ENCODE measurements around the gene ZFHX2. TPM values are rescaled to one million over a fixed set of nuclear protein-coding genes. Genes with fewer than 3 reads are reported as not detected.

The ZFHX2 gene
- total and polyA plus RNA-seq, 2 of the 13 experiments (the other 11 are each of a cell fraction or from before 2014, with no cell fraction given) = 0.17 to 0.44 TPM

GRCh38 chr14:23551266-23552028 lies at the start of gene ZFHX2 (continued):
- TF ChIP-seq SNRNP70 (IDR thresholded peaks at IDR 0.05; ENCODE audit: low read depth, low read length) = no peak
- no peak for TF ChIP-seq DBP (CRISPR knock-in tag; IDR thresholded peaks at IDR 0.05; ENCODE audit: not compliant biosample characterization)
- TF ChIP-seq HNRNPK (IDR thresholded peaks at IDR 0.05; ENCODE audit: low read depth, low read length, poor library complexity, severe bottlenecking) = peak; percentile 94
- peak; percentile 91; the same call in 1 of the 2 replicates for TF ChIP-seq ZBTB20 (CRISPR knock-in tag; IDR thresholded peaks at IDR 0.05; ENCODE audit: borderline replicate concordance, low read depth)
- peak; percentile 52; the same call in 1 of the 2 replicates for TF ChIP-seq HMG20B (CRISPR knock-in tag; conservative IDR thresholded peaks at IDR 0.05)
- no peak for TF ChIP-seq SSRP1 (CRISPR knock-in tag; IDR thresholded peaks at IDR 0.05)
- TF ChIP-seq ZNF83 (CRISPR knock-in tag; IDR thresholded peaks at IDR 0.05; ENCODE audit: borderline replicate concordance) = peak; percentile 66; the same call in 1 of the 2 replicates
- no peak for TF ChIP-seq CBX2 (IDR thresholded peaks at IDR 0.05; ENCODE audit: low read depth, low read length)
- TF ChIP-seq CBX2 (CRISPR knock-in tag; IDR thresholded peaks at IDR 0.05; ENCODE audit: low read depth) = peak; percentile 86; the same call in 1 of the 2 replicates
- TF ChIP-seq SIN3B (IDR thresholded peaks at IDR 0.05; ENCODE audit: low read length) = 0 out of 2 replicates have a peak, but pooled peaks have one; percentile 17
- TF ChIP-seq REXO4 (CRISPR knock-in tag; IDR thresholded peaks at IDR 0.05; ENCODE audit: borderline replicate concordance) = no peak
- peak; percentile 72 for TF ChIP-seq ZNF18 (CRISPR knock-in tag; IDR thresholded peaks at IDR 0.05; ENCODE audit: insufficient replicate concordance)
- no peak for TF ChIP-seq ATF5 (CRISPR knock-in tag; IDR thresholded peaks at IDR 0.05; ENCODE audit: low read depth)
- no peak for TF ChIP-seq ZNF317 (CRISPR knock-in tag; IDR thresholded peaks at IDR 0.05)
- TF ChIP-seq RBM39 (IDR thresholded peaks at IDR 0.05; ENCODE audit: low read depth, low read length, poor library complexity, severe bottlenecking) = peak; percentile 50
- TF ChIP-seq DMTF1 (CRISPR knock-in tag; IDR thresholded peaks at IDR 0.05) = no peak
- TF ChIP-seq WIZ (CRISPR knock-in tag; IDR thresholded peaks at IDR 0.05) = peak; percentile 96; the same call in 1 of the 2 replicates
- TF ChIP-seq ZNF792 (CRISPR knock-in tag; IDR thresholded peaks at IDR 0.05) = peak; percentile 49; the same call in 1 of the 2 replicates
- TF ChIP-seq ZNF235 (CRISPR knock-in tag; IDR thresholded peaks at IDR 0.05; ENCODE audit: borderline replicate concordance) = no peak
- TF ChIP-seq FOXO4 (CRISPR knock-in tag; conservative IDR thresholded peaks at IDR 0.05) = no peak
- peak; percentile 25; the same call in 1 of the 2 replicates for TF ChIP-seq SMAD1 (CRISPR knock-in tag; IDR thresholded peaks at IDR 0.05; ENCODE audit: borderline replicate concordance, low read depth)
- 0 out of 2 replicates have a peak, but pooled peaks have one; percentile 17 for TF ChIP-seq HMGA1 (CRISPR knock-in tag; conservative IDR thresholded peaks at IDR 0.05)

Measured in HepG2 (cell line).